Measurements from ENCODE around the gene PPOX.

PPOX gene

GRCh38 chr1:161193561-161194235 lies 27.5 kb downstream of the PPOX start:
- no peak for TF ChIP-seq POLR2AphosphoS5 (IDR thresholded peaks at IDR 0.05; ENCODE audit: low read depth, low read length)
- no peak for TF ChIP-seq POLR2A (IDR thresholded peaks at IDR 0.05; ENCODE audit: low read depth, low read length)
- no peak for TF ChIP-seq TAF1 (IDR thresholded peaks at IDR 0.05; ENCODE audit: borderline replicate concordance, low read depth, low read length)
- no peak for DNase-seq (ENCODE audit: insufficient read length)
- no peak for FAIRE-seq

- DNase-seq (ENCODE audit: insufficient read length) (no peak), FAIRE-seq (peak; percentile 70)
- TF ChIP-seq POLR2A (IDR thresholded peaks at IDR 0.05; ENCODE audit: low read depth, low read length) = no peak
- no peak for TF ChIP-seq POLR2AphosphoS5 (IDR thresholded peaks at IDR 0.05; ENCODE audit: low read depth, low read length)
- TF ChIP-seq TAF1 (IDR thresholded peaks at IDR 0.05; ENCODE audit: borderline replicate concordance, low read depth, low read length) = no peak
Observed at GRCh38 chr1:161195171-161195570, 28.9 kb downstream of the PPOX start.

- no peak for DNase-seq (ENCODE audit: insufficient read length)
- no peak for FAIRE-seq
- no peak for TF ChIP-seq TAF1 (IDR thresholded peaks at IDR 0.05; ENCODE audit: borderline replicate concordance, low read depth, low read length)
Observed at GRCh38 chr1:161196111-161196510, 29.9 kb downstream of the PPOX start.

- TF ChIP-seq POLR2AphosphoS5 (IDR thresholded peaks at IDR 0.05; ENCODE audit: low read depth, low read length) (no peak), TAF1 (IDR thresholded peaks at IDR 0.05; ENCODE audit: borderline replicate concordance, low read depth, low read length) (no peak), POLR2A (IDR thresholded peaks at IDR 0.05; ENCODE audit: low read depth, low read length) (no peak)
- FAIRE-seq = no peak
- DNase-seq (ENCODE audit: insufficient read length) = no peak
Observed at GRCh38 chr1:161196521-161197451, 30.6 kb downstream of the PPOX start.

- FAIRE-seq = no peak
- no peak for TF ChIP-seq POLR2A (IDR thresholded peaks at IDR 0.05; ENCODE audit: low read depth, low read length)
- no peak for TF ChIP-seq TAF1 (IDR thresholded peaks at IDR 0.05; ENCODE audit: borderline replicate concordance, low read depth, low read length)
- no peak for TF ChIP-seq POLR2AphosphoS5 (IDR thresholded peaks at IDR 0.05; ENCODE audit: low read depth, low read length)
Observed at GRCh38 chr1:161197560-161198193, 31.5 kb downstream of the PPOX start.

GRCh38 chr1:161198194-161198896 lies 32.1 kb downstream of the PPOX start:
- DNase-seq (ENCODE audit: insufficient read length) = no peak
- FAIRE-seq = no peak

More at GRCh38 chr1:161197560-161198193, 31.5 kb downstream of the PPOX start:
- no peak for DNase-seq (ENCODE audit: insufficient read length)

GRCh38 chr1:161198897-161199431 lies 32.7 kb downstream of the PPOX start, which contains the start of gene ADAMTS4:
Gene ADAMTS4, minus strand, starts transcription at chr1:161199054. Its CDS starts 427 bp downstream, at chr1:161198627.
- FAIRE-seq = no peak
- TF ChIP-seq POLR2A (IDR thresholded peaks at IDR 0.05; ENCODE audit: low read depth, low read length) (no peak), TAF1 (IDR thresholded peaks at IDR 0.05; ENCODE audit: borderline replicate concordance, low read depth, low read length) (no peak), POLR2AphosphoS5 (IDR thresholded peaks at IDR 0.05; ENCODE audit: low read depth, low read length) (no peak)
- DNase-seq (ENCODE audit: insufficient read length) = no peak

More at GRCh38 chr1:161198194-161198896, 32.1 kb downstream of the PPOX start:
- TF ChIP-seq TAF1 (IDR thresholded peaks at IDR 0.05; ENCODE audit: borderline replicate concordance, low read depth, low read length) (no peak), POLR2AphosphoS5 (IDR thresholded peaks at IDR 0.05; ENCODE audit: low read depth, low read length) (no peak), POLR2A (IDR thresholded peaks at IDR 0.05; ENCODE audit: low read depth, low read length) (no peak)

- TF ChIP-seq POLR2A (IDR thresholded peaks at IDR 0.05; ENCODE audit: low read depth, low read length) (no peak), POLR2AphosphoS5 (IDR thresholded peaks at IDR 0.05; ENCODE audit: low read depth, low read length) (no peak), TAF1 (IDR thresholded peaks at IDR 0.05; ENCODE audit: borderline replicate concordance, low read depth, low read length) (no peak)
- FAIRE-seq (no peak), DNase-seq (ENCODE audit: insufficient read length) (no peak)
Observed at GRCh38 chr1:161199506-161200139, 33.4 kb downstream of the PPOX start.

- no peak for DNase-seq (ENCODE audit: insufficient read length)
- no peak for FAIRE-seq
- TF ChIP-seq POLR2AphosphoS5 (IDR thresholded peaks at IDR 0.05; ENCODE audit: low read depth, low read length) (no peak), POLR2A (IDR thresholded peaks at IDR 0.05; ENCODE audit: low read depth, low read length) (no peak), TAF1 (IDR thresholded peaks at IDR 0.05; ENCODE audit: borderline replicate concordance, low read depth, low read length) (no peak)
Observed at GRCh38 chr1:161200421-161200991, 34.3 kb downstream of the PPOX start.

Measured in GM12892 (cell line).